Measurements from ENCODE around the gene C12orf75. TPM values are rescaled to one million over a fixed set of nuclear protein-coding genes. Genes with fewer than 3 reads are reported as not detected.

The C12orf75 gene
- total RNA-seq, 1 donor from 2014 or later, result 1.1 TPM

- Histone ChIP-seq H3K4me1 (peaks cover 9% of the 10 kb centered on the region), H3K9me3 (replicated peaks) (no peaks in the 10 kb centered on the region), H3K36me3 (no peaks in the 10 kb centered on the region), H3K27me3 (ENCODE audit: low read depth) (no peaks in the 10 kb centered on the region), H3K27ac (replicated peaks) (no peak overlapping the region), H3K4me3 (no peak overlapping the region)
- intact Hi-C loops (cut with micrococcal nuclease), result no loop called here
- no peak for TF ChIP-seq CTCF (IDR thresholded peaks at IDR 0.05; ENCODE audit: borderline replicate concordance)
- no peak for DNase-seq
Measured at GRCh38 chr12:105352940-105353635, 22.6 kb downstream of the C12orf75 start.

GRCh38 chr12:105355752-105356151 is 25.3 kb downstream of the C12orf75 start:
- Histone ChIP-seq H3K36me3 (no peaks in the 10 kb centered on the region), H3K27me3 (ENCODE audit: low read depth) (no peaks in the 10 kb centered on the region), H3K4me3 (no peak overlapping the region), H3K4me1 (peaks cover 9% of the 10 kb centered on the region), H3K9me3 (replicated peaks) (no peaks in the 10 kb centered on the region), H3K27ac (replicated peaks) (no peak overlapping the region)
- intact Hi-C loops (cut with micrococcal nuclease), result no loop called here
- TF ChIP-seq CTCF (IDR thresholded peaks at IDR 0.05; ENCODE audit: borderline replicate concordance), result no peak
- no peak for DNase-seq

GRCh38 chr12:105357162-105357691 is 26.7 kb downstream of the C12orf75 start:
- Histone ChIP-seq H3K4me3 (no peak overlapping the region), H3K9me3 (replicated peaks) (no peaks in the 10 kb centered on the region), H3K27me3 (ENCODE audit: low read depth) (no peaks in the 10 kb centered on the region), H3K27ac (replicated peaks) (no peak overlapping the region), H3K4me1 (peaks cover 9% of the 10 kb centered on the region), H3K36me3 (no peaks in the 10 kb centered on the region)
- no peak for DNase-seq
- intact Hi-C loops (cut with micrococcal nuclease), result no loop called here
- no peak for TF ChIP-seq CTCF (IDR thresholded peaks at IDR 0.05; ENCODE audit: borderline replicate concordance)

GRCh38 chr12:105358789-105359188 is 28.3 kb downstream of the C12orf75 start:
- TF ChIP-seq CTCF (IDR thresholded peaks at IDR 0.05; ENCODE audit: borderline replicate concordance), result no peak
- Histone ChIP-seq H3K27me3 (ENCODE audit: low read depth) (no peaks in the 10 kb centered on the region), H3K9me3 (replicated peaks) (no peaks in the 10 kb centered on the region), H3K36me3 (no peaks in the 10 kb centered on the region), H3K4me1 (no peaks in the 10 kb centered on the region), H3K27ac (replicated peaks) (no peak overlapping the region), H3K4me3 (no peak overlapping the region)
- intact Hi-C loops (cut with micrococcal nuclease), result no loop called here
- DNase-seq, result no peak

GRCh38 chr12:105359856-105360255 is 29.4 kb downstream of the C12orf75 start:
- H3K27me3 ChIP-seq (ENCODE audit: low read depth), result no peaks in the 10 kb centered on the region
- TF ChIP-seq CTCF (IDR thresholded peaks at IDR 0.05; ENCODE audit: borderline replicate concordance), result no peak
- intact Hi-C loops (cut with micrococcal nuclease), result no loop called here
- H3K27ac ChIP-seq (replicated peaks), result no peak overlapping the region
- no peaks in the 10 kb centered on the region for H3K36me3 ChIP-seq
- DNase-seq, result no peak
- no peak overlapping the region for H3K4me3 ChIP-seq
- no peaks in the 10 kb centered on the region for H3K4me1 ChIP-seq
- no peaks in the 10 kb centered on the region for H3K9me3 ChIP-seq (replicated peaks)

Data from left ventricle myocardium inferior (tissue), 1 donor.